OCI-LY3 (cell line): ENCODE measurements around the gene FAAH2.

ENCODE experiments used
- CTCF ChIP-seq: fragments of 200-600, 300-600 bp; sonication (generic); IDR thresholded peaks from 2 replicates; pipeline ENCODE4 v1.5.1; 2014; ENCODE audit warnings: antibody characterized with exemption, low read length, low read depth
- EZH2phosphoT487 ChIP-seq: fragments of 200-600 bp; shearing (Covaris generic); IDR thresholded peaks from 2 replicates; pipeline ENCODE4 v1.6.1; 2018; ENCODE audit warnings: antibody characterized with exemption, mixed run types, low read depth

GRCh38 chrX:57445832-57446231 is 159.3 kb downstream of the FAAH2 start:
- TF ChIP-seq CTCF (no peak), EZH2phosphoT487 (no peak)
